Thyroid gland (tissue), 4 donors: ENCODE measurements around the gene PPM1G. TPM values are rescaled to one million over a fixed set of nuclear protein-coding genes. Genes with fewer than 3 reads are reported as not detected.

ENCODE experiments used
- DNase-seq, 2 donors: peaks; one replicate each; pipeline ENCODE4 v3.0.0-alpha.2; 2019
- H3K27ac ChIP-seq, 3 donors: fragments of 200-600 bp; sonication (generic); 1 replicate in 2 of 3; 2 replicates in 1 of 3; pipeline ENCODE4 v1.5.1; 2016 to 2019; ENCODE audit warnings: mild to moderate bottlenecking in 1 of 3, moderate library complexity in 1 of 3
- H3K27me3 ChIP-seq: fragments of 200-600 bp; sonication (generic); one replicate; pipeline ENCODE4 v1.5.1; 2019
- H3K36me3 ChIP-seq, 2 donors: fragments of 200-600 bp; sonication (generic); one replicate each; pipeline ENCODE4 v1.5.1; 2016 to 2019
- H3K4me1 ChIP-seq, 2 donors: fragments of 200-600 bp; sonication (generic); one replicate each; pipeline ENCODE4 v1.5.1; 2017 to 2019
- H3K4me3 ChIP-seq, 3 donors: fragments of 200-600 bp; sonication (generic); replicated peaks in 1 of 3; 1 replicate in 2 of 3; 2 replicates in 1 of 3; pipeline ENCODE4 v1.5.1; 2016; ENCODE audit warnings: mild to moderate bottlenecking in 1 of 3
- H3K9me3 ChIP-seq: fragments of 200-600 bp; sonication (generic); one replicate; pipeline ENCODE4 v1.5.1; 2017
- POLR2A ChIP-seq, 2 donors: fragments of 450-650 bp; IDR thresholded peaks; one replicate each; pipeline ENCODE4 v1.6.1; 2017; ENCODE audit warnings: antibody characterized with exemption in 2 of 2, mild to moderate bottlenecking in 2 of 2, moderate library complexity in 1 of 2
- WGBS, 2 donors: methylation state at CpG; one replicate each; pipeline ENCODE4 v1.1.5; 2017; 5-methylcytosine and 5-hydroxymethylcytosine counted together
- intact Hi-C: fragments of 100-400 bp; cut with DNase I; formaldehyde crosslinking; loops from one replicate; pipeline ENCODE4 v1.15.1; 2023
- total RNA-seq, 4 donors: library from RNA; depleted of rRNA; stranded (reverse); fragments of >200 nt; gene quantifications; one replicate each; pipeline ENCODE4 v1.2.3, GENCODE V29; 2016
- TF ChIP-seq, protein P1 (sequence below), 6 experiments: fragments of 200-600 bp in 3 of 6; fragments of 450-650 bp in 3 of 6; sonication (generic) in 3 of 6; IDR thresholded peaks; one replicate each; pipeline ENCODE4 v1.5.1; 2016 to 2019; ENCODE audit warnings: antibody characterized with exemption in 6 of 6, mild to moderate bottlenecking in 2 of 6, inconsistent platforms in 1 of 6, moderate library complexity in 1 of 6

The PPM1G gene
- total RNA-seq, 4 donors from 2014 or later = 55.4 to 75.2 (median 59.5) TPM

DNA sequence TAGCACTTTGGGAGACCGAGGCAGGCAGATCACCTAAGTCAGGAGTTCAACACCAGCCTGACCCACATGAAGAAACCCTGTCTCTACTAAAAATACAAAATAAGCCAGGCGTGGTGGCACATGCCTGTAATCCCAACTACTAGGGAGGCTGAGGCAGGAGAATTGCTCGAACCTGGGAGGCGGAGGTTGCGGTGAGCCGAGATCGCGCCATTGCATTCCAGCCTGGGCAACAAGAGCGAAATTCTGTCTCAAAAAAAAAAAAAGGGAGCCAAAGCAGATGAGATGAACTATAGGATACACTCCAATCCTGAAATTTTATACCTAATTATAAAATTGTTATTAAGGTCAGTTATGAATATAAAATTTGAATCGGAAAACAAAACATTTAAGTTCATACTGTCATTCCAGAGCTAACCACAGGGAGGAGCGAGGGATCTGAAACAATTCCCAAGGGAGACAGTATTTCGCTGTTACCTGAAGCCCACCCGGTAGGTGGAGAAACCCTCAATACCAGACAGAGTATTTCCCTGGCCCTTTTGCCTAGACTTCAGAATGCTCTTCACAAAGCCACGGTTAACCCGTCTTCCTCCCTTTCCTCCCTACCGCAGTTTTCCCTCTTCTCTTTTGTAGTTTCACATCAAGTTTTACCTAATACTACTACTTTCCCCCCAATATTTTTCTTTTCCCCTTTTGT lies 1.4 kb downstream of the PPM1G start:
- peak in 1 of 2 donors; percentile 18 for DNase-seq
- intact Hi-C loops = no loop called here
- H3K36me3 ChIP-seq = no peaks in the 10 kb centered on the region
- H3K4me1 ChIP-seq = peaks cover 10 to 18% of the 10 kb centered on the region in 2 donors
- no peaks in the 10 kb centered on the region for H3K9me3 ChIP-seq
- WGBS, 2 donors = 54 to 55% methylated on average over 16 of the region's 16 CpGs
- no peak for TF ChIP-seq POLR2A (IDR thresholded peaks at IDR 0.05)
- TF ChIP-seq, protein P1, sequence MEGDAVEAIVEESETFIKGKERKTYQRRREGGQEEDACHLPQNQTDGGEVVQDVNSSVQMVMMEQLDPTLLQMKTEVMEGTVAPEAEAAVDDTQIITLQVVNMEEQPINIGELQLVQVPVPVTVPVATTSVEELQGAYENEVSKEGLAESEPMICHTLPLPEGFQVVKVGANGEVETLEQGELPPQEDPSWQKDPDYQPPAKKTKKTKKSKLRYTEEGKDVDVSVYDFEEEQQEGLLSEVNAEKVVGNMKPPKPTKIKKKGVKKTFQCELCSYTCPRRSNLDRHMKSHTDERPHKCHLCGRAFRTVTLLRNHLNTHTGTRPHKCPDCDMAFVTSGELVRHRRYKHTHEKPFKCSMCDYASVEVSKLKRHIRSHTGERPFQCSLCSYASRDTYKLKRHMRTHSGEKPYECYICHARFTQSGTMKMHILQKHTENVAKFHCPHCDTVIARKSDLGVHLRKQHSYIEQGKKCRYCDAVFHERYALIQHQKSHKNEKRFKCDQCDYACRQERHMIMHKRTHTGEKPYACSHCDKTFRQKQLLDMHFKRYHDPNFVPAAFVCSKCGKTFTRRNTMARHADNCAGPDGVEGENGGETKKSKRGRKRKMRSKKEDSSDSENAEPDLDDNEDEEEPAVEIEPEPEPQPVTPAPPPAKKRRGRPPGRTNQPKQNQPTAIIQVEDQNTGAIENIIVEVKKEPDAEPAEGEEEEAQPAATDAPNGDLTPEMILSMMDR (IDR thresholded peaks at IDR 0.05) = peak; percentile 31 to 60 (median 44)
- peak overlapping the region in 1 of 3 donors; percentile 97 for H3K4me3 ChIP-seq
- no peaks in the 10 kb centered on the region for H3K27me3 ChIP-seq
- no peak overlapping the region for H3K27ac ChIP-seq

DNA sequence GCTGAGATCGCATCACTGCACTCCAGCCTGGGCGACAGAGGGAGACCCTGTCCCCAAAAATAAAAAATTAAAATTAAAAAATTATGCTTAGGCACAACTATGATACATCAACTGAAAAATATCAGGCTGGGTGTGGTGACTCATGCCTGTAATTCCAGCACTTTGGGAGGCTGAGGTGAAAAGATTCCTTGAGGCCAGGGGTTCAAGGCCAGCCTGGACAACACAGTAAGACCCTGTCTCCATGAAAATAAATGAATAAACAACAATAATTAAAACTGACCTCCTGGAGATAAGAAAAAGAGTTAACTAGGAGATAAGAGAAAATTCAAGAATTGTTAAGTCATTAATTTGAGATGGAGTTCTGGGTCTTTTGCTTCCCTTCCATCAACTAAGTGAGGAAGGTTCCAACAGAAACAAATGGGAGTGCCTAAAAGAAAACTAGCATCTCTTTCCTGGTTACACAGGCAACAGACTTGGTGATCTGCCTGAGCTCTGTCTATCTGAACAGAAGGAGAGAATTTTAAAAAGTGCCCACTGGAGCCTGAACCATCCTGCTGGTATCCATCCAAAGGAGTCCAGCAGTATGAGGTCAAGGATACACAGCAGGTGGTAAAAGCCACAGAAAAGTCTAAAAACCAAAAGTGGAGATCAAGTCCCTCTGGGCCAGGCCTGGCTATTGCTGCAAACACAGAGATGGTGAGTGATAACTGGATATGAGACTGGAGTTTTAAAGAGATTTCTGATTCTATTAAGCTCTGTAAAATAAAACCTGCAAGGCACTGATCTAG lies 8.8 kb downstream of the PPM1G start:
- Histone ChIP-seq H3K9me3 (no peaks in the 10 kb centered on the region), H3K36me3 (no peaks in the 10 kb centered on the region), H3K27ac (no peak overlapping the region), H3K4me1 (no peaks in the 10 kb centered on the region), H3K27me3 (no peaks in the 10 kb centered on the region), H3K4me3 (no peak overlapping the region)
- intact Hi-C loops = no loop called here
- no peak for TF ChIP-seq POLR2A (IDR thresholded peaks at IDR 0.05)
- TF ChIP-seq, protein P1 (IDR thresholded peaks at IDR 0.05) = no peak
- WGBS, 2 donors = 97 to 98% methylated on average over 2 of the region's 2 CpGs
- DNase-seq = no peak

- no peaks in the 10 kb centered on the region for H3K36me3 ChIP-seq
- intact Hi-C loops = no loop called here
- no peak for TF ChIP-seq POLR2A (IDR thresholded peaks at IDR 0.05)
- TF ChIP-seq, protein P1 (IDR thresholded peaks at IDR 0.05) = no peak
- H3K4me3 ChIP-seq = no peak overlapping the region
- no peak for DNase-seq
- H3K4me1 ChIP-seq = no peaks in the 10 kb centered on the region
- WGBS, 2 donors = 95 to 98% methylated on average over 5 of the region's 5 CpGs
- no peak overlapping the region for H3K27ac ChIP-seq
- no peaks in the 10 kb centered on the region for H3K27me3 ChIP-seq
- no peaks in the 10 kb centered on the region for H3K9me3 ChIP-seq
Measured at GRCh38 chr2:27398962-27399361, 10.4 kb downstream of the PPM1G start.

DNA sequence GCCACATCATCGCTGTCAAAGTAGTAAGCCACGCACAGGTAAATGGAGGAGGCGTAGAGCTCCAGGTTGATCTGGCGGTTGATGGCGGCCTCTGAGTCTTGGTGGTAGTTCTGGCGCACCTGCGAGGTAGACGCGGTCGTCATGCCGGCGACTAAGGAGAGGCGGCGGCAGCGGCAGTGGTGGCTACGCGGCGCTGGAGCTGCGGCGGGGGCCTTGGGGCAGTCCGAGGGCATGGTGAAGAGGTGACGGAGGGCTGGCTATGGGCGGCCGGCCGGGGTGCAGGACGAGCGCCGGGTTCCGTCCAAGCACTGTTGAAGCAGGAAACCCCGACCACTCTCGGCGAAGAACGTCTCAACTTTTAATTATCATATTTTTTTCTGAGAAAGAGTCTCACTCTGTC lies 16.2 kb downstream of the PPM1G start:
- Histone ChIP-seq H3K27ac (no peak overlapping the region), H3K27me3 (no peaks in the 10 kb centered on the region), H3K36me3 (no peaks in the 10 kb centered on the region), H3K4me1 (no peaks in the 10 kb centered on the region), H3K9me3 (no peaks in the 10 kb centered on the region), H3K4me3 (no peak overlapping the region)
- intact Hi-C loops = no loop called here
- 97 to 98% methylated on average over 33 of the region's 33 CpGs for WGBS, 2 donors
- DNase-seq = no peak
- TF ChIP-seq POLR2A (IDR thresholded peaks at IDR 0.05) = no peak
- TF ChIP-seq, protein P1 (IDR thresholded peaks at IDR 0.05) = no peak
